Left ventricle myocardium inferior (tissue), 1 donor: Measurements from ENCODE around the gene PSMB11. TPM values are rescaled to one million over a fixed set of nuclear protein-coding genes. Genes with fewer than 3 reads are reported as not detected.

Experiments
- DNase-seq: peaks from one replicate; pipeline ENCODE4 v3.0.0-alpha.2; 2020
- H3K27ac ChIP-seq: fragments of 200-600 bp; replicated peaks from 2 replicates; pipeline ENCODE4 v1.8.0; 2021
- H3K27me3 ChIP-seq: fragments of 200-600 bp; 2 replicates; pipeline ENCODE4 v1.8.0; 2021; ENCODE audit warnings: low read depth
- H3K36me3 ChIP-seq: fragments of 200-600 bp; 2 replicates; pipeline ENCODE4 v1.8.0; 2021
- H3K4me1 ChIP-seq: fragments of 200-600 bp; 2 replicates; pipeline ENCODE4 v1.8.0; 2021
- H3K4me3 ChIP-seq: fragments of 200-600 bp; 2 replicates; pipeline ENCODE4 v1.8.0; 2021; ENCODE audit warnings: mild to moderate bottlenecking, moderate library complexity
- H3K9me3 ChIP-seq: fragments of 200-600 bp; replicated peaks from 2 replicates; pipeline ENCODE4 v1.8.0; 2021
- intact Hi-C: fragments of 100-400 bp; cut with micrococcal nuclease; formaldehyde crosslinking; loops from one replicate; pipeline ENCODE4 v1.11.0; 2022
- total RNA-seq: library from RNA; stranded (reverse); fragmentation: NEBNext Ultra II Directional; extraction: Animal tissue kit (Norgen Biotek cat#: 25700); gene quantifications from one replicate; pipeline ENCODE4 v1.2.1, GENCODE V29; 2021
- TF ChIP-seq, protein P1 (sequence below): fragments of 200-600 bp; IDR thresholded peaks from 2 replicates; pipeline ENCODE4 v1.8.0; 2021; ENCODE audit warnings: antibody characterized with exemption, mild to moderate bottlenecking, borderline replicate concordance
- donor health status: DM: no; HTN: yes; CAD: no; lungs with severe emphysema.

The PSMB11 gene
- total RNA-seq, 1 donor from 2014 or later: not detected

- no peak overlapping the region for H3K4me3 ChIP-seq
- TF ChIP-seq, protein P1, sequence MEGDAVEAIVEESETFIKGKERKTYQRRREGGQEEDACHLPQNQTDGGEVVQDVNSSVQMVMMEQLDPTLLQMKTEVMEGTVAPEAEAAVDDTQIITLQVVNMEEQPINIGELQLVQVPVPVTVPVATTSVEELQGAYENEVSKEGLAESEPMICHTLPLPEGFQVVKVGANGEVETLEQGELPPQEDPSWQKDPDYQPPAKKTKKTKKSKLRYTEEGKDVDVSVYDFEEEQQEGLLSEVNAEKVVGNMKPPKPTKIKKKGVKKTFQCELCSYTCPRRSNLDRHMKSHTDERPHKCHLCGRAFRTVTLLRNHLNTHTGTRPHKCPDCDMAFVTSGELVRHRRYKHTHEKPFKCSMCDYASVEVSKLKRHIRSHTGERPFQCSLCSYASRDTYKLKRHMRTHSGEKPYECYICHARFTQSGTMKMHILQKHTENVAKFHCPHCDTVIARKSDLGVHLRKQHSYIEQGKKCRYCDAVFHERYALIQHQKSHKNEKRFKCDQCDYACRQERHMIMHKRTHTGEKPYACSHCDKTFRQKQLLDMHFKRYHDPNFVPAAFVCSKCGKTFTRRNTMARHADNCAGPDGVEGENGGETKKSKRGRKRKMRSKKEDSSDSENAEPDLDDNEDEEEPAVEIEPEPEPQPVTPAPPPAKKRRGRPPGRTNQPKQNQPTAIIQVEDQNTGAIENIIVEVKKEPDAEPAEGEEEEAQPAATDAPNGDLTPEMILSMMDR: peak; percentile 99
- DNase-seq: peak; percentile 60
- H3K27me3 ChIP-seq: no peaks in the 10 kb centered on the region
- H3K27ac ChIP-seq: peak overlapping the region; percentile 43
- peaks cover 56% of the 10 kb centered on the region for H3K4me1 ChIP-seq
- no peaks in the 10 kb centered on the region for H3K9me3 ChIP-seq
- intact Hi-C loops: no loop called here
- peaks cover 66% of the 10 kb centered on the region for H3K36me3 ChIP-seq
Measured at GRCh38 chr14:23068789-23069412, 26.9 kb downstream of the PSMB11 start.

DNA sequence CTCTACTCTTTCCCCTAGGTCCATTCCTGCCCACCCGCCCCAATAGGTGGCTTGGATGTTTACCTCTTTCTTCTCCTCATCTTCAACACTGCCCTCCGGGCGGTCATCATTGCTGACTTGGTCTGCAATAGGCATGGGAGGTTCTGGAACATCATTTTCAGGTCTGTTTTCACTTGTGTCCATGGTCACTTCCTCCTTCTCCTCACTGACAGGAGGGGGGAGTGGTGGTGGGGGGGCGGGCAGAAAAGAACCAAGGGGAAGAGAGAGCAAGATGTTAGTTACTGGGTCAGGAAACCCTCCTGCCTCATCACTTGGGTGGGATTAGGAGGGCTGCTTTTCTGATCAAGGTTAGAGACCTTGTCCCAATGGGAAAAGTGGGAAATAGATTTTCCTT lies 27.4 kb downstream of the PSMB11 start:
- H3K27ac ChIP-seq: peak overlapping the region; percentile 43
- peaks cover 66% of the 10 kb centered on the region for H3K36me3 ChIP-seq
- no peaks in the 10 kb centered on the region for H3K27me3 ChIP-seq
- TF ChIP-seq, protein P1: no peak
- H3K4me3 ChIP-seq: no peak overlapping the region
- DNase-seq: no peak
- intact Hi-C loops: no loop called here
- peaks cover 56% of the 10 kb centered on the region for H3K4me1 ChIP-seq
- no peaks in the 10 kb centered on the region for H3K9me3 ChIP-seq

DNA sequence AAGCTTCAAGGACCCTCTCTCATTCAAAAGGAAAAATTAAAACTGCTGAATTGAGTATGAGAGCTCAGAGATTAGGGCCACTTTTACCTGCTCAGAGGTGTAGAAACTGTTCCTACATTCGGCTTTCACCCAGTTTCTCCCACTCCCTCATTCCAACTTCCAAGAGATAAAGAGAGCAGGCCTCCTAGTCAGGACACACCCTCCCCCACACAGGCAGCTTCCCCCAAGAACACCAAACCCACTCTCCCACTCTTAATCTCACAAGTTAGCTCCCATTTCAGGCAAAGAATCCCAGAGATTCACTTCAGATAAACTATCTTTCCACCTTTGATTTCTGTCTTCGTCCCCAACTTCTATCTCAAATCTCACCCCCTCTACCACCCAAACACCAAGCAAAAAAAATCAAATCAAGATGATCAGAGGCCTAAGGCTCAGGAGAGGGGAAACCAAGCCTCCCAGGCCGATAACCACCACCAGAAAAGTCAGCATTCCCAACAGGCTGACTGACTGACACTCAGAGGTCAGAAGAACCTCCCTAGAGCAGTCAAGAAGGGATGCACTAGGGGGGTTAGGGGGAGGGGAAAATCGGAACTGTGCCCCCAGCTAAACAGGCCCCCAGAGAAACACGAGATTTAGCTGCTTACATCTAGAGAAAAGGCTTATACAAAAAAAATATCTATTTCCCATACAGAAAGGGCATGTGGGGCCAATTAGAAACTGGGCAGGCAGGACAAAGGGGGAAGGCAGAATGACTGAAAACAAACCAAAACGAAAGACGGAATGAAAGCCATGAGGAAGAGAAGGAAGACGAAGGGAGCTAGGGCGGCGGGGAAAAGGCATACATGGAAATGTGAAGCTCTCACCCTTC lies 28.5 kb downstream of the PSMB11 start:
- no peaks in the 10 kb centered on the region for H3K27me3 ChIP-seq
- no peaks in the 10 kb centered on the region for H3K9me3 ChIP-seq
- TF ChIP-seq, protein P1: no peak
- no peak for DNase-seq
- H3K27ac ChIP-seq: peak overlapping the region; percentile 81
- H3K4me3 ChIP-seq: peak overlapping the region; percentile 70
- H3K4me1 ChIP-seq: peaks cover 56% of the 10 kb centered on the region
- intact Hi-C loops: no loop called here
- H3K36me3 ChIP-seq: peaks cover 66% of the 10 kb centered on the region

DNA sequence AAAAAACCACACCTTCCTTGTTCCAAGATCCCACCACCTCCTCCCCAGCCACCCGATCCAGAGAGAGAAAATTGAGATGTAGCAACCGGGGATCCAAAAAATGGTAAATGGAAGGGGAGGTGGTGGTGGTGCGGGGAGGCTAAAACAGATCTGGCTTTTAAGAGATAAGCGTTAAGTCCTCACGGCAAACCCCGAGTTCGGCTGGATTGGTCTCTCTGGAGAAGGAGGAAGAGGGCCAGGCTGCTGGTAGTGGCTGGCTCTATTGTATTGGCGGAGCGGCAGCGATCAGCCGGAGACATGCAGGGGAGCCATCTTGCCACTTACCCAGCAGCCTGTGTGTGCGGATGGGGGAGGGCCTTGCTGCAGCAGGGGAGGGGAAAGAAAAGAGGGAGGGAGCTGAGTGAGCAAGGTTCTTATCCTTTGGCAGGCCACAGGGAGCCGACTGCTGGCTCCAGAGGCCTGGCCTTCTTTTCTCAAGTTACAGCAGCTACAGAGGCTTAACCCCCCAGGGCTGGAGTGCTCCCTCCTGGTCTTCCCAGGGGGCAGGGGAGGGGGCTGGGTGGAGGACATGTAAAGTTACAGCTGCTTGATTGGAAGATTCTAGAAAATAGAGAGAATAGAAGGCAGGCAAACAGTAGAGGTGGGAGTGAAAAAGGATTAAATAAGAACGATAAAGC lies 29.4 kb downstream of the PSMB11 start:
- DNase-seq: peak; percentile 83
- peak overlapping the region; percentile 70 for H3K4me3 ChIP-seq
- peaks cover 57% of the 10 kb centered on the region for H3K4me1 ChIP-seq
- peak overlapping the region; percentile 81 for H3K27ac ChIP-seq
- intact Hi-C loops: no loop called here
- no peaks in the 10 kb centered on the region for H3K9me3 ChIP-seq
- peaks cover 66% of the 10 kb centered on the region for H3K36me3 ChIP-seq
- TF ChIP-seq, protein P1: no peak
- no peaks in the 10 kb centered on the region for H3K27me3 ChIP-seq

DNA sequence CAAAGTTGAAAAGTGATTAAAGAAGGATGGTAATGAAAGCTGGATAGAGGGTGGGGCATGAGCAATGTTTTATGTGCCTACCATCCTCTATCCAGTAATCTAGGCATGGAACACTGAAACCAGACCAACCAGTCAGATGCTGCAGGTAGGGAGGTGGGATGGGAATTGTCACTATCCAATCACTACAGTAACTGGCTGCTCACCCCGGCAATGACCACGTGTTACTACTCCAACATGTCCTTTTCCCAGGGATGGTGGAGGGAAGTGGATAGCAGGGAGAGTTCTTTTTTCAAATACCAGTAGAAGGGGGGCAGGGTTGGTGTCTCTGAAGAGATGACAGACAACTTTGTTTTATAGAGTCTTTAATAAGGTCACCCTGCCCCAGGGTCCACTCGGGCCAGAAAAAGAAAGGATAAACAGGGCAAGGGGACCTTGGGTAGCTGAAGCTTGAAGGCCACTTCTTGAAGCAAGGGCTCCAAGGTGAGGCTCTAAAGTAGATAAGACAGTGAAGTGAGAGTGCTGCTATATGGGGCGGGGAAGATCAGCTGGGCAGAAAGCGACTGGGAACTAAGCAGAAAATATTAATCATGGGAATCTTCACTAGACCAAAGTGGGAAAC lies 30.0 kb downstream of the PSMB11 start:
- intact Hi-C loops: no loop called here
- TF ChIP-seq, protein P1: no peak
- Histone ChIP-seq H3K27me3 (no peaks in the 10 kb centered on the region), H3K4me3 (peak overlapping the region; percentile 70), H3K36me3 (peaks cover 66% of the 10 kb centered on the region), H3K4me1 (peaks cover 59% of the 10 kb centered on the region), H3K27ac (peak overlapping the region; percentile 81), H3K9me3 (no peaks in the 10 kb centered on the region)
- DNase-seq: no peak
